Stimulated activated CD4-positive, alpha-beta T cell treated with anti-CD3 and anti-CD28 coated beads, Interleukin-4, amount 100 ng/mL, for 24 hours (primary cell): Measurements from ENCODE around the gene ZBTB32.

Experiments
- DNase-seq: peaks from one replicate; pipeline ENCODE4 v3.0.0-alpha.2; 2020

ZBTB32 gene

GRCh38 chr19:35738021-35738886 lies 33.9 kb downstream of the ZBTB32 start:
- no peak for DNase-seq

GRCh38 chr19:35738887-35739229 lies 34.5 kb downstream of the ZBTB32 start:
- DNase-seq: no peak

DNA sequence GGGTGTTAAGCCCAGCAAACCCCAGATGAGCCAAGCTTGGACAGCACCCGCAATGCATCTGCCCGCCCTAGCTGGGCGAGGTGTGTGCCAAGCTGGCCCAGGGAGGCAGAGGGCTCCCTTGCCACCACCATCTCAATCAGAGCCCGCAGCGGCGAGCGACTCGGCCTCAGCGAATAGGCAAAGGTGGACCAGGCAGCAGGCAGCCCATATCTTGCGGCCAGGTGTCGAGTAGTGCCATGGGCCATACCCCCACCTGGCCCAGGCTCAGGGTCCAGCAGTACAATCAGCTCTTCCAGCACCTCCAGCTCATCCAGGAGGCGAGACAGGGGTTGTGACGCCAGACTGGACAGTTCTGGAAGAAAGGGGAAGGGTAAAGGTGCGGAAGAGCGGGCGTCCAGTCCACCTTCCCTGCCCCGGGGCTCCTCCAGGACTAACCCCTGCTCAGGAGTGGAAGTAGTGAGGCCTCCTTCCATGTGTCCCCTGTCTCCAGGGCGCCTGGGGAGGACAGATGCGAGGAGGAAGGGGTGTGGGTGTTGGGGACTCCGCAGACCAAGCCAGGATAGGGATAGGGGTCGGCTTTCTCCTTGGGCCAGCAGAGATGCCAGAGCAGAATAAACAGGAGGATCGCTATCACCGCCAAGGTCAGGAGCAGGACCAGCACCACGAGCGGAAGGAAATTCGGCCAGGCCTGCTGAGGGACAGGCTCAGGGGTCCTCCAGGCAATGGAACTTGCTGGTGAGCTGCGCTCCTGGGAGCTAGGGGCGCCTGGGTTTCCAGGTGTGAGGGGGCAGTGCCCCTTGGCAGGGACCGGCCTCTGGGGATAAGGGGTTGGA lies 35.1 kb downstream of the ZBTB32 start:
- no peak for DNase-seq

DNA sequence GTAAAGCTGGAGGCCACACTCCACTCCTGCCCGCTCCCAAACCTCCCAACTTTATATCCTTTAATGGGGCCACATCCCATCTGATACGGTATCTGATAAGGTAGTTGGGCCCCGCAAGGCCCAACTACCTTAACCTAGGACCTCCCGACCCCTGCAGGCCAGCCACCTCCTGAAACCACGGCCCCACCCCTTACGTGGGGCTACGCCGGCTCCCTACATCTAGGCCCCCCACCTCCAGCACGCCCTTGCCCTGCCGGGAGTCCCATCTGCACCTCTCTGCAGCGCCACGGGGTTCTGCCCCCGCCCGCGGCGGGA lies 35.7 kb downstream of the ZBTB32 start:
- no peak for DNase-seq

- DNase-seq: peak; percentile 96
Observed at GRCh38 chr19:35740423-35741202, 36.3 kb downstream of the ZBTB32 start.

DNA sequence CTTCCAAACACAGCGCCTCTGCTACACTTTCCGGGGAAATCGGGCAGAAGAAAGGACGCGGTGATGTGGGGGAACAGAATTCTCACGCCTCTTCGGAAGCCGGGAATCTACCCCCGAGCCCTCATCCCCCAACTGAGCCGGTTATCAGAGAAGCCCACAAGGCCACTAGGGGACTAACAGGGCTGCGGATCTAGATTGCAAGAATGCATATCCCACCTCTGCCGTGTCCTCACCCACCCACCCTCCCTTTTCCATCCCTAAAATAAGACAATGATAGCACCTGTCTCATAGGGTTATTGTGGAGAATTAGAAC lies 36.8 kb downstream of the ZBTB32 start:
- DNase-seq: no peak

- DNase-seq: peak; percentile 84
Observed at GRCh38 chr19:35742121-35742724, 37.9 kb downstream of the ZBTB32 start, which contains the start of gene IGFLR1. Gene IGFLR1, minus strand, starts transcription at chr19:35742452. Its CDS starts 1,272 bp downstream, at chr19:35741180.

GRCh38 chr19:35743640-35744429 lies 39.5 kb downstream of the ZBTB32 start:
- no peak for DNase-seq

DNA sequence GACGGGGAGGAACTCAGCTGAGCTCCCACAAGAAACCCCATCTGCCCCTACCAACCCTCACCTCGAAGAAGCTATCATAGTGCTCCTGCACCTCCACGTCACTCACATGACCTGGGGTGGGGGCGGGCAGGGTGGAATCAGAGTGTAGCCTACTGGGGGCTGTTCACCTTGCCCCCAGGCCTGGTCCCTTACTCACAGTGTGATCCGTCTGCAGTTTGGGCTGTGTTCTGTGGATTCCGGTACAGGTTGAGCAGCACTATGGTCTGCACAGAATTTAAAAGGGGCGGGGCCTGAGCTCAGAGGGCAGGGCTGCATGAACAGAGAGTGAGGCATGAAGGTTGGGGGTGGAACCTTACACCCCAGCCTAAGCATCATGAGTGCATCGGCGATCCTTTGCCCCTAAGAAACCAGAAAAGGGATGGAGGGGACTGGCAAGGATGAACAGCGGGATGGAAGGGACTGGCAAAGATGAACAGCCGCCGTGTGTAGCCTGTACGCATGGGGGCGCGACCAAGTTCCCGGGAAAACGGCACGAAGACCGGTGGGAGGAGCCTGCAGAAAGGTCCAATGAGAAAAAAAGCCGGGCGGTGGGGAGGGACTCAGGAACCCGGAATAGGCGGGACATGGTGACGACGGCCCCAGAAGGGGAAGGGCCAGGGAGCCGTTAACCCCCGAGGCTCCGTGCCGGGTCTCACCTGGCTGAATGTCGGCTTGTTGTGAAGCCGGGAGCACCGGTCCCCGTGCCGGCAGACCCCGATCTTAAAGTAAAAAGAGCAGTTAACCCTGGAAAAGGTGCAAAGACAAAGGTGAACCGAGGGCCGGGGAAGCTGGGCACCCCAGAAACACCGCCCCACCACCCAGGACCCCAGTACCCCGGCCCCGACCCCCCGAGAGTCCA lies 40.3 kb downstream of the ZBTB32 start:
- DNase-seq: peak; percentile 95

GRCh38 chr19:35745328-35746086 lies 41.1 kb downstream of the ZBTB32 start, which contains the start of the genes PSENEN and U2AF1L4:
Gene PSENEN, plus strand, starts transcription at chr19:35745651. Its CDS starts 280 bp downstream, at chr19:35745931.
Gene U2AF1L4, minus strand, starts transcription at chr19:35745418. Its CDS starts 27 bp downstream, at chr19:35745391.
- peak; percentile 95 for DNase-seq

GRCh38 chr19:35746087-35746462 lies 41.7 kb downstream of the ZBTB32 start:
- DNase-seq: no peak

GRCh38 chr19:35746531-35746930 lies 42.2 kb downstream of the ZBTB32 start:
- no peak for DNase-seq

DNA sequence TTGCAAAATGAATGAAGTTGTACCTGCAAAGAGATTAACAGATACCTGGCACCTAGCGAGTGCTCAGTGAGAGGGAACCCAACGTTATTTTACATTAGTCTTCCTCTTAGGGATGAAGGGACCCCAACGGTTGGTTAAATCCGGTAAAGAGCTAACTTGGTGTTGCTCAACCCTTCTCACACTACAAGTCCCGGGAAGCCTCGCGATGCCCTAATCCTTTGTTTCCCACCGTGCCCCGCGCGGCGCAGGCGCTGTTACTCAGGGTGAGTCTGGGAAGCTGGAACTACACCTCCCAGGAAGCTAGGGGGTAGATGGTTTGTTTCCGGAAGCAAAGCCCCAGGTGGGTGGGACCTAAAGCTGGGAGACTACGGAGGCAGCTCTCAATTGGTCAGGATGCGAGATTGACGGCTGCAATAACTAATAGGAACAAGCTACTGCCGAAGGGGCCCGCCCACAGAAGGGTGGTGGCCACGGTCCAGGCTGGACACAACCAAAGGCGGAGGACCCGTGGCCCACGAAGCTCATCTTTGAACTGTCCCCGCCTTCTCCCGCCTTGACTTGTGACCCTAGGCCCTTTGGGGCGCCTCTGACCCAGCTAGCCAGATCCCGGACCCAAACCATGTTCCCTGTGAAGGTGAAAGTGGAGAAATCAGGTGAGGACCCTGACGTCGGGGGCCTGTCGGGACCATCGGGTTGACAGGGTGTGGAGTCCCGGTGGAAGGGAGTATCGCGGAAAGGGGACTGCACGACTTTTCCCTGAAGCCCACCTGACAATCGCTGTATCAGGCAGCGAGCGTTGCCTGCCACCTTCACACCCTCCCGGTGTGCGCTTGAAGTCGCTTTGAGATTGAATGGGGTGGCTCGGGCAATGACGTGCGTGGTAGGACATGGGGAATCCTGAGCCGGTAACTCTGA lies 44.0 kb downstream of the ZBTB32 start, which contains the start of gene LIN37:
TSS of gene LIN37 (plus strand) at position 471 of the 915 bp plus-strand sequence. CDS start at position 620, 149 bp downstream.
- DNase-seq: peak; percentile 99

DNA sequence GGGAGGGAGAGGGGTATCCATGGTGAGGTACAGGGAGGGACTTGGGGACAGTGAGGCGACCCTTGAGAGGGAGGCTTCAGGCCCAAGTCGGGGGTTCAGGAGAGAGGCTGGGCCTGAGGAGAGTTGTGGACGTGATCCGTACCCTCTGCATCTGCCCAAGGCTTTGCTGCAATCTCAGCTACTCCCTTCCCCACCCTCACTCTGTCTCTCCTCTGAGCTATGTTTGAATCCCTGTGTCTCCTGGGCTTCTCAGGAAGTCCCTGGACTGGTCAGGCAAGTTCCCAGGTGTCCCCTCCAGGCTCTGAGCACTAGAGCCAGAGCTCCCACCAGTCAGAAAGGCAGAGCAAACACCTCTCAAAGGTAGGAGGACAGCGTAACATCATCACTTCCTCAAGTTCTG lies 45.8 kb downstream of the ZBTB32 start:
- no peak for DNase-seq

DNA sequence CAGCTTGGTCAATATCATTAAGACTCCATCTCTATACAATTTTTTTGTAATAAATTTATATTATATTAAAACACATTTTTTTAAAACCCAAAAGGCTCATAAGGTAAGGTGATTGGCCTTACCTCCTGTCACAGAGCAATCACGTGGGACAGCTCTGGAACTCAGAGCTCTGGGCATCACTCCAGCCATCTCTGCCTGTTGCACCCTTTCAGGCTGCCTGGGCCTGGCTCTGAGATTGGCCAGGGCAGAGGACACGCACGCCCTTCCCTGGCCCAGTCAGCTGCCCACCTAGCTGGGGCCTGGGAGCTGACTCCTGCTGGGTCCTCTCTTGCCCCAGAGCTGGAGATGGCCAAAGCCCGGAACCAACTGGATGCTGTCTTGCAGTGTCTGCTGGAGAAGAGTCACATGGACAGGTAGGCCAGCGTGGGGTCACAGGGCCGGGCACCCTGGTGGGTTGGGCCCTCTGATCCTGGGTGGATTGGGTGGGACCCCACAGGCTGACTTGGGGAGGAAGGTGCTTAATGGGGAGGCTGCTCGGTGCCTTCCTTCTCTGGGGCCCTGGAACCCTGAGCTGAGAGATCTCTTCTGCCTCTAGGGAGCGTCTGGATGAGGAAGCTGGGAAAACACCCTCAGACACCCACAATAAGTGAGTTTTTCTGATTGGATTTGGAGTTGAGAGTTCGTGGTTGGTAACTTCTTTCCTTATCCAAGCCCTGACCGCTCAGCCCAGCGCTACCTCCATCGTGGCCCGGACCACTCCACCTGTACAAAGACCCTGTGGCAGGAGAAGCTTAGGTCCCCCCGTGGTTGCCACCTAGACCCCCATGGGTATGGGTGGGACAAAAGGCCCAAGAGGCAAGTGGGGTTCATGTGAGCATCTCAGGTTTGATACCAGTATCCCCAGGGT lies 47.7 kb downstream of the ZBTB32 start:
- no peak for DNase-seq

- DNase-seq: no peak
Observed at GRCh38 chr19:35752746-35753350, 48.5 kb downstream of the ZBTB32 start.
